ENCODE measurements around the gene FYB1. TPM values are rescaled to one million over a fixed set of nuclear protein-coding genes. Genes with fewer than 3 reads are reported as not detected.
"Not testable (repeated sequence)": the region's sequence is repeated elsewhere in the genome, so short reads cannot be mapped to it uniquely, and the experiment has no call there.

FYB1 gene
- total RNA-seq, 1 experiment from 2014 or later: 1.1 TPM

DNA sequence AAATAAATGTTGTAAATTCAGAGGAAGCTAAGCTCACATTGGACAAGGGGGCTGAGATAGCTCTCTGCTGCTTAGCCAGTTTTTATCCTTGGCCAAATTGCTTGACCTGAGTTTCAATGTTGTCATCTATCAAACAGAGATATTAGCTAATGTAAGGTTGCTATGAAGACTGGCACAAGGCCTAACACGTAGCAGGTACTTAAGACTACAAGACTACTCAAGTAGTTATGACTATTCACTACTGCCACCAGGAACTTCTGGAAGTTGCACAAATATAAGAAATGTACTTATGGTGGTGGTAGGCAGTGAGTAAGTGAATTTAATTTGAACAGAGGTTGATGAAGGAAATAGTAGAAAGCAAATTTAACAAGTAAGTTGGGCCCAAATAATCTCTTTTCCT lies 17.4 kb upstream of the FYB1 start:
- CTCF ChIA-PET: no interaction called here
- Histone ChIP-seq H3K36me3 (ENCODE audit: low read depth, low read length) (no peaks in the 10 kb centered on the region), H3K9me3 (ENCODE audit: low read length) (no peaks in the 10 kb centered on the region), H4K20me1 (ENCODE audit: low read length) (no peaks in the 10 kb centered on the region), H3K4me2 (ENCODE audit: low read length) (no peak overlapping the region), H3K27ac (ENCODE audit: low read length) (no peak overlapping the region), H3K9ac (ENCODE audit: low read length) (no peak overlapping the region), H3K4me1 (ENCODE audit: insufficient read depth, low read length) (peaks cover 5% of the 10 kb centered on the region), H3K4me3 (ENCODE audit: low read length) (no peak overlapping the region), H3K79me2 (ENCODE audit: low read length) (no peaks in the 10 kb centered on the region), H3K9me2 (replicated peaks; ENCODE audit: low read length) (no peaks in the 10 kb centered on the region), H2AFZ (ENCODE audit: low read length) (no peak overlapping the region), H3F3A (ENCODE audit: low read length, unreplicated experiment) (peaks cover 5% of the 10 kb centered on the region), H3K27me3 (ENCODE audit: low read length) (no peaks in the 10 kb centered on the region)
- no TSS peak for BruUV-seq (replicated peaks)
- no peak for ATAC-seq
- POLR2A ChIA-PET (ENCODE audit: unreplicated experiment): no interaction called here
- intact Hi-C loops (cut with micrococcal nuclease): no loop called here
- no peak for DNase-seq
- no peak for TF ChIP-seq EZH2phosphoT487 (IDR thresholded peaks at IDR 0.05; ENCODE audit: borderline replicate concordance, low read length)

- no peaks in the 10 kb centered on the region for H3K9me2 ChIP-seq (replicated peaks; ENCODE audit: low read length)
- no peaks in the 10 kb centered on the region for H3K79me2 ChIP-seq (ENCODE audit: low read length)
- H3F3A ChIP-seq (ENCODE audit: low read length, unreplicated experiment): peaks cover 9% of the 10 kb centered on the region
- no peak overlapping the region for H3K9ac ChIP-seq (ENCODE audit: low read length)
- H3K9me3 ChIP-seq (ENCODE audit: low read length): no peaks in the 10 kb centered on the region
- peaks cover 13% of the 10 kb centered on the region for H3K4me1 ChIP-seq (ENCODE audit: insufficient read depth, low read length)
- H3K36me3 ChIP-seq (ENCODE audit: low read depth, low read length): no peaks in the 10 kb centered on the region
- ATAC-seq (no peak), DNase-seq (no peak)
- no peaks in the 10 kb centered on the region for H3K27me3 ChIP-seq (ENCODE audit: low read length)
- H3K27ac ChIP-seq (ENCODE audit: low read length): no peak overlapping the region
- no peak overlapping the region for H3K4me3 ChIP-seq (ENCODE audit: low read length)
- ChIA-PET CTCF (no interaction called here), POLR2A (ENCODE audit: unreplicated experiment) (no interaction called here)
- no TSS peak for BruUV-seq (replicated peaks)
- TF ChIP-seq, protein P1, sequence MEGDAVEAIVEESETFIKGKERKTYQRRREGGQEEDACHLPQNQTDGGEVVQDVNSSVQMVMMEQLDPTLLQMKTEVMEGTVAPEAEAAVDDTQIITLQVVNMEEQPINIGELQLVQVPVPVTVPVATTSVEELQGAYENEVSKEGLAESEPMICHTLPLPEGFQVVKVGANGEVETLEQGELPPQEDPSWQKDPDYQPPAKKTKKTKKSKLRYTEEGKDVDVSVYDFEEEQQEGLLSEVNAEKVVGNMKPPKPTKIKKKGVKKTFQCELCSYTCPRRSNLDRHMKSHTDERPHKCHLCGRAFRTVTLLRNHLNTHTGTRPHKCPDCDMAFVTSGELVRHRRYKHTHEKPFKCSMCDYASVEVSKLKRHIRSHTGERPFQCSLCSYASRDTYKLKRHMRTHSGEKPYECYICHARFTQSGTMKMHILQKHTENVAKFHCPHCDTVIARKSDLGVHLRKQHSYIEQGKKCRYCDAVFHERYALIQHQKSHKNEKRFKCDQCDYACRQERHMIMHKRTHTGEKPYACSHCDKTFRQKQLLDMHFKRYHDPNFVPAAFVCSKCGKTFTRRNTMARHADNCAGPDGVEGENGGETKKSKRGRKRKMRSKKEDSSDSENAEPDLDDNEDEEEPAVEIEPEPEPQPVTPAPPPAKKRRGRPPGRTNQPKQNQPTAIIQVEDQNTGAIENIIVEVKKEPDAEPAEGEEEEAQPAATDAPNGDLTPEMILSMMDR (conservative IDR thresholded peaks at IDR 0.05; ENCODE audit: low read depth, low read length): no peak
- TF ChIP-seq EZH2 (IDR thresholded peaks at IDR 0.05; ENCODE audit: low read length, unreplicated experiment): no peak
- no peak for TF ChIP-seq EZH2phosphoT487 (IDR thresholded peaks at IDR 0.05; ENCODE audit: borderline replicate concordance, low read length)
- no peak overlapping the region for H2AFZ ChIP-seq (ENCODE audit: low read length)
- H4K20me1 ChIP-seq (ENCODE audit: low read length): no peaks in the 10 kb centered on the region
- intact Hi-C loops (cut with micrococcal nuclease): no loop called here
- no peak overlapping the region for H3K4me2 ChIP-seq (ENCODE audit: low read length)
Observed at GRCh38 chr5:39235648-39236047, 16.3 kb upstream of the FYB1 start.

DNA sequence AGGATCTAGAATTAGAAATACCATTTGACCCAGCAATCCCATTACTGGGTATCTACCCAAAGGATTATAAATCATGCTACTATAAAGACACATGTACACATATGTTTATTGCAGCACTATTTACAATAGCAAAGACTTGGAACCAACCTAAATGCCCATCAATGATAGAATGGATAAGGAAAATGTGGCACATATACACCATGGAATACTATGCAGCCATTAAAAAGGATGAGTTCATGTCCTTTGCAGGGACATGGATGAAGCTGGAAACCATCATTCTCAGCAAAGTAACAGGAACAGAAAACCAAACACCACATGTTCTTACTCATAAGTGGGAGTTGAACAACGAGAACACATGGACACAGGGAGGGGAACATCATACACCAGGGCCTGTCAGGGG lies 15.1 kb upstream of the FYB1 start:
- BruUV-seq (replicated peaks): not testable (repeated sequence)

GRCh38 chr5:39233783-39234182 lies 14.4 kb upstream of the FYB1 start:
- H3K36me3 ChIP-seq (ENCODE audit: low read depth, low read length): no peaks in the 10 kb centered on the region
- no peaks in the 10 kb centered on the region for H3K9me3 ChIP-seq (ENCODE audit: low read length)
- no peak overlapping the region for H3K9ac ChIP-seq (ENCODE audit: low read length)
- H3K4me2 ChIP-seq (ENCODE audit: low read length): no peak overlapping the region
- H3K4me1 ChIP-seq (ENCODE audit: insufficient read depth, low read length): peaks cover 13% of the 10 kb centered on the region
- TF ChIP-seq EZH2phosphoT487 (IDR thresholded peaks at IDR 0.05; ENCODE audit: borderline replicate concordance, low read length) (no peak), EZH2 (IDR thresholded peaks at IDR 0.05; ENCODE audit: low read length, unreplicated experiment) (no peak)
- TF ChIP-seq, protein P1 (conservative IDR thresholded peaks at IDR 0.05; ENCODE audit: low read depth, low read length): no peak
- no peaks in the 10 kb centered on the region for H3K27me3 ChIP-seq (ENCODE audit: low read length)
- H3F3A ChIP-seq (ENCODE audit: low read length, unreplicated experiment): peaks cover 9% of the 10 kb centered on the region
- H3K79me2 ChIP-seq (ENCODE audit: low read length): no peaks in the 10 kb centered on the region
- no TSS peak for BruUV-seq (replicated peaks)
- ATAC-seq: no peak
- H4K20me1 ChIP-seq (ENCODE audit: low read length): no peaks in the 10 kb centered on the region
- H3K4me3 ChIP-seq (ENCODE audit: low read length): no peak overlapping the region
- no peak for DNase-seq
- H2AFZ ChIP-seq (ENCODE audit: low read length): no peak overlapping the region
- H3K27ac ChIP-seq (ENCODE audit: low read length): no peak overlapping the region
- ChIA-PET POLR2A (ENCODE audit: unreplicated experiment) (no interaction called here), CTCF (no interaction called here)
- intact Hi-C loops (cut with micrococcal nuclease): no loop called here
- no peaks in the 10 kb centered on the region for H3K9me2 ChIP-seq (replicated peaks; ENCODE audit: low read length)

More for the DNA sequence above, 15.1 kb upstream of the FYB1 start:
- H3K27ac ChIP-seq (ENCODE audit: low read length); DNase-seq; H3K9me2 ChIP-seq (replicated peaks; ENCODE audit: low read length); H3F3A ChIP-seq (ENCODE audit: low read length, unreplicated experiment); H4K20me1 ChIP-seq (ENCODE audit: low read length); H3K9ac ChIP-seq (ENCODE audit: low read length); H3K4me3 ChIP-seq (ENCODE audit: low read length); ATAC-seq; intact Hi-C loops (cut with micrococcal nuclease); H2AFZ ChIP-seq (ENCODE audit: low read length); H3K9me3 ChIP-seq (ENCODE audit: low read length); POLR2A ChIA-PET (ENCODE audit: unreplicated experiment); H3K4me2 ChIP-seq (ENCODE audit: low read length); H3K36me3 ChIP-seq (ENCODE audit: low read depth, low read length); CTCF ChIA-PET; H3K79me2 ChIP-seq (ENCODE audit: low read length); H3K27me3 ChIP-seq (ENCODE audit: low read length): not testable (repeated sequence)
- H3K4me1 ChIP-seq (ENCODE audit: insufficient read depth, low read length): peaks cover 13% of the 10 kb centered on the region

Data from PC-3 (cell line).